Measurements from ENCODE around the gene KLKB1. TPM values are rescaled to one million over a fixed set of nuclear protein-coding genes. Genes with fewer than 3 reads are reported as not detected.

KLKB1 gene
- polyA plus RNA-seq, 10 donors = 0.11 to 1.4 (median 0.23) TPM

- DNase-seq = peak in 1 of 3 donors; percentile 13
Observed at GRCh38 chr4:186307916-186308315, 80.6 kb downstream of the KLKB1 start.

Other genes starting within 250 kb of the KLKB1 start
- gene TLR3, start 158.4 kb upstream of the KLKB1 start, polyA plus RNA-seq (ENCODE audit: insufficient read length in 10 of 10) = 1 to 10 TPM; 1.2 to 2.1 (median 1.6) TPM
- gene FAM149A, start 122.8 kb upstream of the KLKB1 start, polyA plus RNA-seq (ENCODE audit: insufficient read length in 10 of 10) = 1 to 10 TPM; 5.6 to 10.0 (median 7.6) TPM
- 1 to 10 TPM; 2.6 to 8.1 (median 5.2) TPM for gene CYP4V2, start 35.9 kb upstream of the KLKB1 start, polyA plus RNA-seq (ENCODE audit: insufficient read length in 10 of 10)
- gene F11, start 38.7 kb downstream of the KLKB1 start, polyA plus RNA-seq (ENCODE audit: insufficient read length in 10 of 10) = under 1 TPM in 1 of 10 donors, not detected in 9; 0.14 TPM

Measured in muscle of back (tissue), 11 donors.